NCI-H1417 (cell line): ENCODE results near the gene CELF4.

Experiments
- DNase-seq, 3 experiments: peaks; one replicate each; lab custom pipeline; 2025; lab: John Stamatoyannopoulos, UW

CELF4 gene

DNA sequence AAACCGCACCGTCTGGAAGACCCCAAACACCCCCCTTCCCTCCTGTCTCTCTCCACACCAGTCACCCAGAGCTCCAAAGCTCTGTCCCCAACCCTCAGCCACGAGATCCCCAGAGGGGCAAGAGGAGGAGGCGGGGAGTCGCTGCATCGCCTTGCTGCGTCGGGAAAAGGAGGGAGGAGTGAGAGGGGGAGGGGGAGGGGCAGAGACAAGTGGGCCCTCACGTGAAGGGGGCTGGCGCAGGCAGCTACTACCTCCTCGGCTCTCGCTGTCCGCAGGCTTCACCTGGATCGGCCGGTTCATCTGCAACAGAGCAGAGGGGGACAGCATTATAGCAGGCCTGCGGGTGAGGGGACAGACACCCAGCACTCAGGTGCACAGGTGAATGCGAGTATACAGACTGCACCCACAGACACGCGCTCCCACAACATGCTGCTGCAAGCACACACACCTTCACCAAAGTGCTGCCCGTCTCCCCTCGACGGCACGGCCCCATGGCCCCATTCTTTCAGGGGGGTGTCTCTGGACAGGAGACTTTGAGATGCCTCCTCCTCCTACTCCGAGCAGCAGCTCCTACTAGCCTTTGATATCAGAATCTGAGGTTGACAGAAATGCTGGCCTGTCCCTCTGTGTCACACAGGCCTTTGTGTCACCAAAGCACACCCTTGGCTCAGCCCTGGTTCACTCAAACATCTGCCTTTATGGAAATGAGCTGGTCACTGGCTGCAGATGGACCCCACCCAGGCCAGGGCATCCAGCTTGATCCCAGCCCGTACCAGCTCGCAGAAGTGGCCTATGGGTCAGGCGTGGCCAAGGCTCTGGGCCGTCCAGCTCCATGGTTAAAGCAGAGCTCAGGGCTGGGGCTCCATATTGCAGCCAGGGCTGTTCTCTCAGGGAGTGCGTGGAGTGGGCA lies 243.8 kb downstream of the CELF4 start:
- DNase-seq = no peak

- DNase-seq = no peak
Measured at GRCh38 chr18:37320317-37320716, 245.3 kb downstream of the CELF4 start.

DNA sequence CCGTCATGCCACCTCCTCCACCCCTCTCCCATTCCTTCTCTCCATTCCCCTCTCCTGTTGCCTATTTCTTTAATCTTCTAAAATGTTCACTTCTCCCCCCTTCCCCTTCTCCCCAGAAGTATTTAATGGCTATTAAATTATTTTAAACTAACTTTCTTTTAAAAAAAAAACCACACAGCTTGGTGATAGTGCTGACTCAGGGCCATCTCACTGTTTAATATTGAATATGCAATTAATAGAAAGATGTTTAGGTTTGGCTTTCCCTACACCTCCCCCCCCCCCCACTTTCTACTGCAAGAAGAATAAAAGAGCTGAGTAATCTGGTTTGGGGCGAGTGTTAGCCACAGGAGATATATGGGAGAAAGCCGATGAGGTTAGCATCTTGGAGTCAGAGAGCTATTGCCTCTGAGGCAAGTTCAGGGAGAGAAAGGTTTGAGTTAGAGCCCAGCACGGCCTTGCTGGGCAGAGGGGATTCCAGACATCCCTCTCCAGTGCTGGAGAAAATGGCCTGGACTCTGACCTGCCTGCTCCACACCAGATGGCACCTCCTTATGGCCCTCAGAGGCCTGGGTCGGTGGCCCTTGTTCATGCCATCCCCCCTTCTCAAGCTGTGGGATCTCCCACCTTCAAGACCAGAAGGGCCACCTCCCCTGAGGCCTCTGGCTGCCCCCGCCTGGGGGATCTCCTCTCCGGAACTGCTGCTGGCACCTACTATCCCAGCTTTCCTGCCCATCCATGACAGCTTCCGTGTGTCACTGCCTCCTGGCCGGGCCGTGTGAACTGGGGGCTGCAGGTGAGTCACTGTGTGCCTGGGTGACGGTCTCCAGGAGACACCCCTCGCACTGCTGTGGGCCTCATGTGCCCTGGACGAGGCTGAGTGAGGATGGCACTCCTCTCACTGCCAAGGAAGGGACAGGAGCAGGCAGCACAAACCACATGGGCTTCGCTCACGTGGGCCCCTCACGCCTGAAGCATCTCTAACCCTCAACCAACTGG lies 246.9 kb downstream of the CELF4 start:
- DNase-seq = no peak

DNA sequence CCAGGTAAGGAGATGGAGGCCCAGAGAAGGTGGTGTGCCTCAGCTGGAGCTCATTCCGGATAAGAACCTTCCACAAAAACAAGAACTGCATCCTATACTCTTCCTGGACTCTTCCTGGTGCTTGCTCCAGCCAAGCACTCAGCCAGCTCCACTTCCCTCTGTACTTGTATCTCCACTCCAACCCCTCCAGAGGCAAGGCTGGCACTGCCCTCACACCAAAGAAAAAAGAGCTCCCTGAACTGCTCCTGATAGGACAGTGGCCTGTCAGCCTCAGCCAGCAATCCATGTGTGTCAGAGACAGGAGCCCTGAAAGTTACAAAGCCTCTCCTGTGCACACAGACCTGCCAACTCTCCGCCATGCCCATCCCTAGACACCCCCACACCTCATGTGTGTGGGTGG lies 248.1 kb downstream of the CELF4 start:
- no peak for DNase-seq

GRCh38 chr18:37316468-37316867 lies 249.1 kb downstream of the CELF4 start:
- DNase-seq = no peak

GRCh38 chr18:37315935-37316334 lies 249.7 kb downstream of the CELF4 start:
- DNase-seq = peak in 1 of 3 experiments; percentile 9

- DNase-seq = no peak
Measured at GRCh38 chr18:37314534-37314933, 251.1 kb downstream of the CELF4 start.

DNA sequence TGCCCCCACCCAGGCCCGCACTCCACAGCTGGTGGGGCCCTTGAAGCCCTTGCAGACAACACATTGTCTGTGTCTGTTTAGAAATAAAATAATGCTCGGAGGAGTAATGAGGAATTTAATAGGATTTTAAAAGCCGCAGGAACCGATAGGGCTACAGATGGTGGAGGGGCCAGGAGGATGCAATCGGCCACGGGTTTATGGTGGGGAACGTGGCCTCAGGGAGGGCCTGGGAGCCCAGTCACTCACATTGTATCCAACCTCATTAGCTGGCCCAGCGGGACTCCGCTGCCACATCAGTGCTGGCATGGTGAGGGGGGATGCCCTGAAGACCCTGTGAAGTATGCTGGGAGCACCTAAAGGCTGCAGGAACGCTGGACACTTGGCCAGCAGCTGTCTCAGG lies 252.0 kb downstream of the CELF4 start:
- DNase-seq = no peak

DNA sequence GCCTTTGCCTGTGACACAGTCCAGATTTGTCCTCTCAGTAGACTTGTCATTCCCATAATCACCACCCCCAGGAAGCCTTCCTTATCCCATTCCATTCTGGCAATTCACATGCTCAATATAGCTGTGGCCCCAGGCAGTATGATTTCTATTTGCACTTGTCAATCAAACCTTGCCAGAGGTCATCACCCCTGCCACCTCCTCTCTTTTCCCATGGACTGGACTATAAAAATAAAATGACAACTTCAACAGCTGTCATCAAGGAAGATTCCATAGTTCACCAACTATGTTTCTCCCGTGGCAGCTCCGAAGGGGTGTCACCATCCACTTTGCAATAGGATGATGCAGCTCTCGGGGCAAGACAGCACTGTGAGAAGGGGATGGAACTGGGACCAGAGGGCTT lies 255.7 kb downstream of the CELF4 start:
- peak in 1 of 3 experiments; percentile 15 for DNase-seq

GRCh38 chr18:37309059-37309458 lies 256.5 kb downstream of the CELF4 start:
- DNase-seq = no peak

DNA sequence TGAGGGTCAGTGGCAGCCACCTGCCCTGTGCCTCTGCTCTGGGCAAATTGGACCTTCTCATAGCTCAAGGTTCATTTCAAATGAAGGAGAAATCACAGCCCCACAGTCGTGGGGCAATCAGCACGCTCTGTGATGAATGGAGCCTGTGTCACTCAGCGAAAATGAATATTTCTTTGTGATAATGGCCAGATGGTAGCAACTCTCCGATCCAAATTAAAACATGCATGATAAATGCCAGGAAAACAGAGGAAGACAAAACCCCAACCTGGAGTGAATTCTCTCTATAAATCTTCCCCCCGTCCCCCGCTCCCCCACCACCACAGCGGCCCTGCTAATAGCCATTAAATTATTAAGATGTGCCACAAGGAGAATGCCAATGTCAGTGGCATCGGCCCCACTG lies 258.4 kb downstream of the CELF4 start:
- DNase-seq = no peak

DNA sequence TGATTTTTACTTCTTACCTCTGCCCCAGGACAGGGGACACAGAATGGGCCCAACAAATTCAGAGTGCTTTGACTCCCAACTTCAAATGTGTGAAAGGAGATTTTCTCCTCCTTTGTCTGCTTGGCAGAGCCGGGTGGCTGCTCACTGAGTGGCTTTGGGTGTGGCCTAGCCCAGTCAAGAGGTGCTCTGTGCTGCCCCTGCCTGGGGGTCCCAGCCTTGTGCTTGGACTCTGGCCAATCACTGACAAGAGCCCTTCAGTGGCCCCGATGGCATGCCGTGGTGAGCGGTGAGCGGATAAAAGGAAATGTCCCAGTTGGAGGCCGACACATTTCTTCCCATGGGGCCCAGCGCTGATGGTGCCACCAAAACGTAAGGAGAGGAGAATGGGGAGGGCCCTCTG lies 259.2 kb downstream of the CELF4 start:
- no peak for DNase-seq

DNA sequence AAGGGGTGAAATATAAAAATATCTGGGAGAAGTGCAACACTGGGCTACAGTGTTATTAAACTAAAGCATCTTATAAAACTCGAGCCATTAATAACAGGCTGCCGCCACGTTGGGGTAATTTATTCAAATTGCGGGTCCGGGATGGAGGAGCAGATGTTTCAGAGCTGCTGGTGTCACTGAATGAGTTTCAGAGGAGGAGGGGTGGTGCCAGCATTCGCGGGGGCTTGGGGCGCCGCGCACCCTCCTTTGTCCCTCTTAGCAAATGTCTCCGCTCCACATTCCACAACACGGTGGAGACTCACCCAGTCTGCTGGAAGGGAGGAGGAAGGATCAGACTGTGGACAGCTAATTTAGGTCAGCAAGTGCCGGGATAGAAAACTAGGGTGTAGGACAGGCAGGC lies 260.5 kb downstream of the CELF4 start:
- peak in 2 of 3 experiments; percentile 28 to 53 for DNase-seq

GRCh38 chr18:37304012-37304680 lies 261.5 kb downstream of the CELF4 start:
- no peak for DNase-seq

- no peak for DNase-seq
Measured at GRCh38 chr18:37303009-37303408, 262.6 kb downstream of the CELF4 start.

DNA sequence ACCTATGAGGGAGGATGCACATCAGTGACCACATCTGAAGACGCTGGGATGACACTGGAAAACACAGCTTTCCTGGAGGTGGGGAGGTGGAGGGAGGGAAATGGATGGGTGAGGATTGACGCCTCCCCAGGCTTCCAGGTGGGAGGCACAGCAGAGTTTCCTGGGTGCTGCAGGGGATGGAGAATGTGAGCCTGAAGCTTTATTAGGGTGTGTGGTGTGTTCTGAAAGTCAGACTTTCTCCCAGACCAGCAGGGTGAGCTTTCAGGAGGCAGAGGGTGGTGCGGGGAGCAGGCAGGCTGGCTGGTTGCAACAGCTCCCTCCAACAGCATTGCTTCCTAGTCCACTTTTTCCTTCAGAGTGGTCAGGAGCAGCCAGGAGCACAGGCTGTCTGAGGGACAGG lies 263.1 kb downstream of the CELF4 start:
- no peak for DNase-seq

DNA sequence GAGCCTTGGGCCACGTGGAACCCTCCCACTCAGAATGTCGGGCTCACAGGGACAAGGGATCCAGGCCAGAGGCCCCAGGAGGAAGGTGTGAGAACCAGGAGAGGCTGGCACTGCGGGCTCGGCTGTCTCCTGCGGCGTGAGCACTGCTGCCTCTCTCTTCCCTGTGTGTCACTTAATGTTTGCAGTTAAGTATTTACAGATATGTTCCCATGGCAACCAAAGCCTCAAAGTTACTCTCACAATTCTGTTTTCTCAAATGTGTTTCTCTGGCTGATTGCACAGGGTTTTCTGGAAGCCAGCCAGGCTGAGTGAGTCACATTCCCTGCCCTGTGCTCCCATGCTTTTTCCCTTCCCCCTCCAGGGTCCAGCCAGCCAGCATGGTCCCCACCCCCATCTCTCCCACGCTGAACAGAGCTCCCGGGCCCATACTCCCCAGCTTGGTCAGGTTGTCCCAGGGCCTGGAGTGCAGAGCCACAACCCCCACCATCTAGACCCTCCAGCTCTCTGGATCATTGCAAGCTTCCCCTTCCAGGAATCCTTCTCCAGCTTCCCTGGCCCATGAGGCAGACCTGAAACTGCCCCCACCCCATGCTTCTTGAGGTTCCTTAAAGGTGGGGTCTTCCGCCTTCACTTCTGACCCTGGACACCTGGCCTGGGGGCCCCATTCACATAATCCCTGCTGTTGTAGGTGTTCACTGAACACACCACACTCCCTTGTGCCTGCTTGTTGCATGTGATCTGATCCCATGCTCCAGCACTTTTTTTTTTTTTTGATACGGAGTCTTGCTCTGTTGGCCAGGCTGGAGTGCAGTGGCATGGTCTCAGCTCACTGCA lies 265.9 kb downstream of the CELF4 start:
- DNase-seq = peak; percentile 89 to 99 (median 90)

GRCh38 chr18:37298816-37299215 lies 266.8 kb downstream of the CELF4 start:
- peak in 1 of 3 experiments; percentile 76 for DNase-seq

DNA sequence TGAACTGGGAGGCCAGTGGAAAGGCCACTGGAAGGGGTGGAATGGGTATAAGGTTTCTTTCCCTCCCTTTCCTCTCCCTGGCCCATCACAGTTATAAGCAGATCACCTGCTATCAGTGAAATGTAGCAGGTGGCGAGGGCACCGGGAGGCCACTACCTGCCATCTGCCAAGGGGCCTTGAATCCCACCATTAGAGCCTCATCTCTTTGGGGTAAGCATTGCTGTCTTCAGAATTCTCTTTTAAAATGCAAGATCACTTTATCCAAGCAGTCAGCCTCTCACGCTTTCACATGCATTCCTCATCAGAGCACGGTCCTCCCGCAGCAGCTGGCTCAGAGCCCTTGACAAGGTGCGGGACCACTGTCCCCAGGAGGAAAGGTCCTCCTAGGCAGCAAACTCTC lies 268.5 kb downstream of the CELF4 start:
- DNase-seq = no peak

DNA sequence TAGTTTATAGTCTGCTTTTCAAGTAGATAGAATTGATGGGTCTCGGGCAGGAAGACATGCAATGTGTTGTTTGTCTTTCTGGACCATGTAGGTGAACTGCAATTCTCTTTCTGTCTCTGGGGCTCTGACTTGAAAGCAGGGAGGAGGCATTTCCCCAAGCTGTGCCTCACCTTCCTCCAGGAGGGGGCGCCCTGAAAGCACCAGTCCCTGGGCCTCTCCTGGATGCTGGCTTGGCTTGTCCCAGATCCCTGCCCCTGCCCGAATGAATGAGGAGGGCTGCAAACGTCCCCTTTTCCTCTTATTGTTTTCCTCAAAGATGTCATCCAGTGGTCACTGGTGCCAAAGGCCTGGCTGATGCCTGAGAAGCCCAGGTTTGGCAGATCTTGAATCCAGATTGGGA lies 270.6 kb downstream of the CELF4 start:
- peak in 1 of 3 experiments; percentile 9 for DNase-seq

GRCh38 chr18:37293359-37293758 lies 272.2 kb downstream of the CELF4 start:
- DNase-seq = no peak
